Duodenal mucosa (tissue), 2 donors: ENCODE results near the gene IGSF11.

Experiments used
- H3K27ac ChIP-seq: one replicate; pipeline ENCODE4 v1.7.0; 2013; ENCODE audit warnings: low read depth, low read length
- H3K27me3 ChIP-seq, 2 donors: one replicate each; pipeline ENCODE4 v1.7.0; 2013; ENCODE audit warnings: low read length in 2 of 2, control low read depth in 1 of 2; ENCODE audit not compliant: insufficient read depth in 2 of 2, control insufficient read depth in 1 of 2
- H3K36me3 ChIP-seq, 2 donors: one replicate each; pipeline ENCODE4 v1.7.0; 2013; ENCODE audit warnings: low read length in 2 of 2, control low read depth in 1 of 2; ENCODE audit not compliant: insufficient read depth in 2 of 2, control insufficient read depth in 1 of 2
- H3K4me1 ChIP-seq, 2 donors: one replicate each; pipeline ENCODE4 v1.7.0; 2013; ENCODE audit warnings: low read length in 2 of 2, control low read depth in 1 of 2; ENCODE audit not compliant: insufficient read depth in 2 of 2, control insufficient read depth in 1 of 2
- H3K4me3 ChIP-seq, 2 donors: one replicate each; pipeline ENCODE4 v1.7.0; 2013; ENCODE audit warnings: low read length in 2 of 2, low read depth in 1 of 2
- H3K9ac ChIP-seq, 2 donors: one replicate each; pipeline ENCODE4 v1.7.0; 2013; ENCODE audit warnings: low read length in 2 of 2, low read depth in 1 of 2
- H3K9me3 ChIP-seq, 2 donors: one replicate each; pipeline ENCODE4 v1.7.0; 2013; ENCODE audit warnings: low read length in 2 of 2, control low read depth in 1 of 2; ENCODE audit not compliant: control insufficient read depth in 1 of 2

IGSF11 gene

DNA sequence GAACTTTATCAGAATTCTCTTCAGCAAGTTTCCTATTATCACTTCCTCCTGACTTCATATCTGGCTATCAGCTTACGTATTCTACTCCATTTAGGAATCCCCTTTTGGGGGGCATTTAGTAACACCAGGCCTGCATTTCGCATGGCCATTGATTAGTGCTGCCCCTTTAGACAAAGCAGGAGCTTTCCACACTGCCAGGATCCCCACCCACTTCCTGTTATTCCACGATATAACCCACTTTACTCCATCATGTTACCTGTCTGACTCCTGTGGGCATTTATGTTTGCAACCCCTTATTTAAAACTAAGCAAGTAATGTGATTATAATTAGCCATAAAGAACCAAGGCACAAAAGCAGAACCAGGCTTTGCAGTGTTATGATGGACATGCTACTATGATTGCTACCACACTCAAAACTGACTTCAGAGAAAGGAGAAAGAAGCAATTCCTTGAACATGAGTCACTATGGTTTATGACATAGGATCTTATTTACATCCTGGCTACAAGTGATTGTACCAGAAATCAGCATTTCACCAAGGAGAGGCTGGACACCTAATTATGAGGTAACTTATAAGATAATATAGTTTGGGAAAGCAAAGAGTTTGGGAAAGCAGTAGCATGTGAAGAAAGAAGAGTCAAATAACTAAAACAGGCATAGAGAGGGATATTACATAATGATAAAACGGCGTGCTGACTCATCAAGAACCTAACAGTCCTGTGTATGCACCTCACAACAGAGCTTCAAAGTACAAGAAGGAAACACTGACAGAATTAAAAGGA is 96.3 kb downstream of the IGSF11 start:
- Histone ChIP-seq H3K9ac (no peak overlapping the region), H3K4me1 (no peaks in the 10 kb centered on the region), H3K4me3 (no peak overlapping the region)

GRCh38 chr3:118936811-118937210 is 97.8 kb downstream of the IGSF11 start:
- Histone ChIP-seq H3K27ac (no peak overlapping the region), H3K4me3 (no peak overlapping the region), H3K4me1 (peaks cover 0 to 10% of the 10 kb centered on the region in 2 donors), H3K9ac (no peak overlapping the region), H3K9me3 (no peaks in the 10 kb centered on the region), H3K27me3 (no peaks in the 10 kb centered on the region), H3K36me3 (no peaks in the 10 kb centered on the region)

More for the DNA sequence above, 96.3 kb downstream of the IGSF11 start:
- no peaks in the 10 kb centered on the region for H3K36me3 ChIP-seq
- no peak overlapping the region for H3K27ac ChIP-seq
- H3K9me3 ChIP-seq, result no peaks in the 10 kb centered on the region
- no peaks in the 10 kb centered on the region for H3K27me3 ChIP-seq

- Histone ChIP-seq H3K4me1 (peaks cover 0 to 10% of the 10 kb centered on the region in 2 donors), H3K9ac (no peak overlapping the region), H3K27me3 (no peaks in the 10 kb centered on the region), H3K27ac (no peak overlapping the region), H3K9me3 (no peaks in the 10 kb centered on the region), H3K36me3 (no peaks in the 10 kb centered on the region), H3K4me3 (no peak overlapping the region)
Observed at GRCh38 chr3:118932822-118933558, 101.7 kb downstream of the IGSF11 start.

GRCh38 chr3:118931996-118932395 is 102.7 kb downstream of the IGSF11 start:
- H3K27me3 ChIP-seq, result no peaks in the 10 kb centered on the region
- H3K4me3 ChIP-seq, result no peak overlapping the region
- H3K4me1 ChIP-seq, result peaks cover 0 to 10% of the 10 kb centered on the region in 2 donors
- no peak overlapping the region for H3K27ac ChIP-seq
- H3K36me3 ChIP-seq, result no peaks in the 10 kb centered on the region
- no peaks in the 10 kb centered on the region for H3K9me3 ChIP-seq
- H3K9ac ChIP-seq, result no peak overlapping the region

GRCh38 chr3:118927449-118927848 is 107.2 kb downstream of the IGSF11 start:
- H3K9me3 ChIP-seq, result no peaks in the 10 kb centered on the region
- no peaks in the 10 kb centered on the region for H3K27me3 ChIP-seq
- H3K27ac ChIP-seq, result no peak overlapping the region
- no peak overlapping the region for H3K9ac ChIP-seq
- no peak overlapping the region for H3K4me3 ChIP-seq
- H3K4me1 ChIP-seq, result peaks cover 0 to 3% of the 10 kb centered on the region in 2 donors
- no peaks in the 10 kb centered on the region for H3K36me3 ChIP-seq

DNA sequence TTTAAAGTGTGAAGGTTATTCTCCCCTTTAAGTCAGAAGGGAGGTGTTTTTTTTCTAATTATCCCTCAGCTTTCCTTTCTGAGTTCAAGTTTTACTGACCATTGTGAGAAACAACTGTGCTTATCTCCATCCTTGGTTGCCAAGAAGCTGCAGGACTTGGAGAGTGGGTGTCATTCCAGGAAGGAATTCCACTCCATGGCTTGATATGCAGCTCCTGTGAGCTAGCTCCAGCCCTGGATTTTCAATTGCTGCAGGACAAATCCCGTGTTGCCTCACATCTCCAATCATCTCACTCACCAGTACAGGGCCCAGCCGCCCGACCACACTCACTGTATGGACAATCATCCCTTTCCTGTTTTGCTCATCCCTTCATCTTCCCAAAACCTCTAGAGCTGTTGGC is 122.5 kb downstream of the IGSF11 start:
- no peak overlapping the region for H3K9ac ChIP-seq
- H3K27ac ChIP-seq, result no peak overlapping the region
- no peaks in the 10 kb centered on the region for H3K9me3 ChIP-seq
- no peaks in the 10 kb centered on the region for H3K36me3 ChIP-seq
- H3K4me1 ChIP-seq, result no peaks in the 10 kb centered on the region
- H3K27me3 ChIP-seq, result no peaks in the 10 kb centered on the region
- H3K4me3 ChIP-seq, result no peak overlapping the region

GRCh38 chr3:118910332-118910731 is 124.3 kb downstream of the IGSF11 start:
- H3K27ac ChIP-seq, result no peak overlapping the region
- H3K4me1 ChIP-seq, result no peaks in the 10 kb centered on the region
- no peaks in the 10 kb centered on the region for H3K27me3 ChIP-seq
- no peak overlapping the region for H3K9ac ChIP-seq
- no peaks in the 10 kb centered on the region for H3K9me3 ChIP-seq
- H3K4me3 ChIP-seq, result no peak overlapping the region
- H3K36me3 ChIP-seq, result no peaks in the 10 kb centered on the region

DNA sequence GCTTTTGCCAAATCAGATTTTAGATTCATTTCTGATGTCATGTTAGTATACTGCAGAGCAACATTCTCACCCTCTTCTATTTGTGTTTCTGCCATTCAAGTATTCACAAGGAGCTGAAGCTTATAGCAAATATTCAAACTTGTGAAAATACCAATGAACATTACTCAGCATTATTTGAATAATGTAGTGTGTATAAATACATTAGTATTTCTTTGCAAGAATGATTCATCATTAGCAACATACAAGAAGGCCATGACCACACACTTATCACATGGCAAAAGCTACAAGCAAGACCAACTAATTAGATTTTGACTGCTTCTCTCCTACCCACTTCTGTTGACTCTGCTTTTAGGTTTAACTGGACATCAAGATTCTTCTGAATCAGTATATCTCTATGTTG is 124.9 kb downstream of the IGSF11 start:
- Histone ChIP-seq H3K27me3 (no peaks in the 10 kb centered on the region), H3K9ac (no peak overlapping the region), H3K27ac (no peak overlapping the region)

GRCh38 chr3:118907909-118908308 is 126.7 kb downstream of the IGSF11 start:
- Histone ChIP-seq H3K36me3 (no peaks in the 10 kb centered on the region), H3K27me3 (no peaks in the 10 kb centered on the region), H3K4me3 (no peak overlapping the region), H3K9me3 (no peaks in the 10 kb centered on the region), H3K27ac (no peak overlapping the region), H3K9ac (no peak overlapping the region), H3K4me1 (no peaks in the 10 kb centered on the region)

More for the DNA sequence above, 124.9 kb downstream of the IGSF11 start:
- Histone ChIP-seq H3K4me1 (no peaks in the 10 kb centered on the region), H3K9me3 (no peaks in the 10 kb centered on the region), H3K36me3 (no peaks in the 10 kb centered on the region), H3K4me3 (no peak overlapping the region)

DNA sequence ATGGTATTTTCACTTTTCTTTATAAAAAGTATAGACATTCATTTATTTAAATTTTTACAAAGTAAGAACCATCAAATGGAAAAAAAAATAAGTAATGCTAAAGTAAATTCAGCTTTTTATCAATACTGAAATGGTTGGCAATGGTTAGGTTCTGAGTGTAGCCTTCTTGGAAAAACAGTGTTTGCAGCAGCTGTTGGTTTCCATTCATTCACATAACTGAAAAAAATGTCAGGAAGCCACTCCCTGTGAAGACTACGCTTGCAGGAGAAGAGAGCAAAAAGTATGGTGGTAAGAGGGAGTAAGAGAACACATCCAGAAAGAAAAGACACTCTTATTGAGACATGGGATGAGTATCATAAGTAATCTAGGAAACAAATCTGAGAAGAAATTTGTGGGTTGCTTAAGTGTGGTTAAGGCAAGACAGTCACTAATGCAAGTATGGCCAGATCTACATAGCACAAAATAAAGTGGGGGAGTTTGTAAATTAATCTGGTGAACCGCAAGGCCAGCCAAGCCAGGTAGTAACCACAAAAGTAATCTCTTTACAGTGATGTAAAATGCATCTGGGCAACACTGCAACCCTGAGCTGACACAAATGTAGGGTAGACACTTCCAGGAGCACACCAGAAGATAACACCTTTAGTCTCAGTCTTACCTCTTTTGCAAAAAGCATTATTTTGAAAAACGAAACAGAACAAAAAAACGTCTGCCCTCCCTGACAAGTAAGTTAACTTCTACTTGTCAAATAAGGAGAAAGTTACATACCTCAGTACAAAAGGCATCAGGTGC is 133.7 kb downstream of the IGSF11 start:
- Histone ChIP-seq H3K4me3 (no peak overlapping the region), H3K9me3 (no peaks in the 10 kb centered on the region), H3K9ac (no peak overlapping the region), H3K4me1 (no peaks in the 10 kb centered on the region), H3K27me3 (no peaks in the 10 kb centered on the region), H3K27ac (no peak overlapping the region), H3K36me3 (no peaks in the 10 kb centered on the region)
